ENCODE results near the gene AKAP3.

DNA sequence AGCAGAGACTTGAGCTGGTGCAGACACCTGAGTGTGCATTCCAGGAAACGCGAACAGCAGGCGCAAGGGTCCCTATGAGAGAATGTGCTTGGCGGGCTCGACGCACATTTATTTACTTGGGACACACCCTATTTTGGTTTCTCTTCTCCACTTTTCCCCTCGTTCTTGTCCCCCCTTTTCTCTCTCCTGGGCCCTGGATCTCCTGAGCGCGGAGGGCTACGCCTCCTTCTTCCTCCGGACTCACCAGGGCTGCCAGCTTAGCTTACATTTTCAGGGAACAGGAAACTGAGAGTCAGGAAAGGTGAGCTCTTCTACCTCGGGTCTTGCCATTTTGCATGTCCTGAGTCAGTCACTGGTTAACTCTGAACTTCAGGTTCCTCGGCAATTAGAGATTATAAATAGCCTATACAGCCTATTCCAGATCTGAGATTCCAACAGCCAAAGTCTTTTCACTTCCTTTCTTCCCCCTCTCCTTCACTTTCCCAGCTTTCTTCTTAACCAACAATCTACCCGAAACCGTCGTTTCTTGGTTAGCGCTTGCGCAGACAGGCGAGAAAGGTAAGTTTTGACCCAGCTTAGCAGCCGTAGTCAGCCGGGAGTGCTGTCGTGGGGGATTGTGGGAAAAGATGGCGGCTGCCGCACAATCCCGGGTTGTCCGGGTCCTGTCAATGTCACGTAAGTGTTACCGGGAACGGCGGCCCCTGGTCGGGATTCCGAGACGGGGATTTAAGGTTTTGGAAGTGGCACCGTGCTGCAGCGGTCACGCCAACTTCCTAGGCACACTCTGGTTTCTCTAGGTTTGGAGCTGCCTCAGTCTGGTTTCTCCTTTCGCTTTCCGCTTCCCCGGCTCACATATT is at the start of gene AKAP3, which contains the start of gene NDUFA9:
- TF ChIP-seq CTCF (optimal IDR thresholded peaks at IDR 0.05 in 1 of 3, IDR thresholded peaks at IDR 0.05 in 1 of 3, conservative IDR thresholded peaks at IDR 0.05 in 1 of 3; ENCODE audit: extremely low read depth in 1 of 3, insufficient read depth in 2 of 3, low read length in 3 of 3) (no peak), EZH2 (IDR thresholded peaks at IDR 0.05; ENCODE audit: low read length) (no peak)

Data from keratinocyte (primary cell).